ENCODE measurements around the gene PTEN. TPM values are rescaled to one million over a fixed set of nuclear protein-coding genes. Genes with fewer than 3 reads are reported as not detected.

The PTEN gene
- polyA plus RNA-seq, 1 donor: 68.2 TPM

GRCh38 chr10:87973635-87974034 is 110.2 kb downstream of the PTEN start:
- H3K9me3 ChIP-seq (ENCODE audit: control insufficient read depth, low read depth, low read length): no peaks in the 10 kb centered on the region
- no peak overlapping the region for H3K27ac ChIP-seq (ENCODE audit: low read length)
- no peaks in the 10 kb centered on the region for H3K4me1 ChIP-seq (ENCODE audit: control insufficient read depth, insufficient read depth, low read length)
- no peaks in the 10 kb centered on the region for H3K27me3 ChIP-seq (ENCODE audit: control insufficient read depth, insufficient read depth, low read length)
- H3K4me3 ChIP-seq (ENCODE audit: low read length): no peak overlapping the region
- no peaks in the 10 kb centered on the region for H3K36me3 ChIP-seq (ENCODE audit: control insufficient read depth, insufficient read depth, low read length)
- DNase-seq: no peak

GRCh38 chr10:87974130-87974529 is 110.7 kb downstream of the PTEN start:
- Histone ChIP-seq H3K27me3 (ENCODE audit: control insufficient read depth, insufficient read depth, low read length) (no peaks in the 10 kb centered on the region), H3K36me3 (ENCODE audit: control insufficient read depth, insufficient read depth, low read length) (no peaks in the 10 kb centered on the region), H3K9me3 (ENCODE audit: control insufficient read depth, low read depth, low read length) (no peaks in the 10 kb centered on the region), H3K4me3 (ENCODE audit: low read length) (no peak overlapping the region), H3K4me1 (ENCODE audit: control insufficient read depth, insufficient read depth, low read length) (no peaks in the 10 kb centered on the region), H3K27ac (ENCODE audit: low read length) (no peak overlapping the region)
- no peak for DNase-seq
- 88% methylated on average over 2 of the region's 3 CpGs for WGBS (ENCODE audit: insufficient coverage, low lambda C conversion rate)

- Histone ChIP-seq H3K9me3 (ENCODE audit: control insufficient read depth, low read depth, low read length) (no peaks in the 10 kb centered on the region), H3K27me3 (ENCODE audit: control insufficient read depth, insufficient read depth, low read length) (no peaks in the 10 kb centered on the region), H3K27ac (ENCODE audit: low read length) (no peak overlapping the region), H3K36me3 (ENCODE audit: control insufficient read depth, insufficient read depth, low read length) (no peaks in the 10 kb centered on the region), H3K4me3 (ENCODE audit: low read length) (no peak overlapping the region), H3K4me1 (ENCODE audit: control insufficient read depth, insufficient read depth, low read length) (no peaks in the 10 kb centered on the region)
- no CpG with 5 or more reads among the region's 1 CpG for WGBS (ENCODE audit: insufficient coverage, low lambda C conversion rate)
- DNase-seq: no peak
These were observed 111.3 kb downstream of the PTEN start for GRCh38 chr10:87974769-87975168.

- no peak overlapping the region for H3K27ac ChIP-seq (ENCODE audit: low read length)
- no peaks in the 10 kb centered on the region for H3K4me1 ChIP-seq (ENCODE audit: control insufficient read depth, insufficient read depth, low read length)
- no peak for DNase-seq
- no peaks in the 10 kb centered on the region for H3K9me3 ChIP-seq (ENCODE audit: control insufficient read depth, low read depth, low read length)
- H3K36me3 ChIP-seq (ENCODE audit: control insufficient read depth, insufficient read depth, low read length): no peaks in the 10 kb centered on the region
- 75% methylated on average over 2 of the region's 4 CpGs for WGBS (ENCODE audit: insufficient coverage, low lambda C conversion rate)
- H3K4me3 ChIP-seq (ENCODE audit: low read length): no peak overlapping the region
- no peaks in the 10 kb centered on the region for H3K27me3 ChIP-seq (ENCODE audit: control insufficient read depth, insufficient read depth, low read length)
These were observed 112.8 kb downstream of the PTEN start for GRCh38 chr10:87976101-87976743.

GRCh38 chr10:87978166-87978565 is 114.7 kb downstream of the PTEN start:
- no peaks in the 10 kb centered on the region for H3K9me3 ChIP-seq (ENCODE audit: control insufficient read depth, low read depth, low read length)
- no peaks in the 10 kb centered on the region for H3K4me1 ChIP-seq (ENCODE audit: control insufficient read depth, insufficient read depth, low read length)
- WGBS (ENCODE audit: insufficient coverage, low lambda C conversion rate): 86% methylated on average over 1 of the region's 2 CpGs

GRCh38 chr10:87979847-87980246 is 116.4 kb downstream of the PTEN start:
- WGBS (ENCODE audit: insufficient coverage, low lambda C conversion rate): no CpG with 5 or more reads among the region's 2 CpGs
- Histone ChIP-seq H3K27ac (ENCODE audit: low read length) (no peak overlapping the region), H3K4me1 (ENCODE audit: control insufficient read depth, insufficient read depth, low read length) (no peaks in the 10 kb centered on the region), H3K9me3 (ENCODE audit: control insufficient read depth, low read depth, low read length) (no peaks in the 10 kb centered on the region), H3K36me3 (ENCODE audit: control insufficient read depth, insufficient read depth, low read length) (no peaks in the 10 kb centered on the region), H3K27me3 (ENCODE audit: control insufficient read depth, insufficient read depth, low read length) (no peaks in the 10 kb centered on the region), H3K4me3 (ENCODE audit: low read length) (no peak overlapping the region)
- DNase-seq: no peak

More at GRCh38 chr10:87978166-87978565, 114.7 kb downstream of the PTEN start:
- Histone ChIP-seq H3K27me3 (ENCODE audit: control insufficient read depth, insufficient read depth, low read length) (no peaks in the 10 kb centered on the region), H3K27ac (ENCODE audit: low read length) (no peak overlapping the region), H3K36me3 (ENCODE audit: control insufficient read depth, insufficient read depth, low read length) (no peaks in the 10 kb centered on the region), H3K4me3 (ENCODE audit: low read length) (no peak overlapping the region)
- no peak for DNase-seq

GRCh38 chr10:87983716-87984115 is 120.3 kb downstream of the PTEN start:
- no peak for DNase-seq
- no peak overlapping the region for H3K27ac ChIP-seq (ENCODE audit: low read length)
- no peaks in the 10 kb centered on the region for H3K4me1 ChIP-seq (ENCODE audit: control insufficient read depth, insufficient read depth, low read length)
- no peaks in the 10 kb centered on the region for H3K27me3 ChIP-seq (ENCODE audit: control insufficient read depth, insufficient read depth, low read length)
- WGBS (ENCODE audit: insufficient coverage, low lambda C conversion rate): 88% methylated on average over 2 of the region's 2 CpGs
- H3K4me3 ChIP-seq (ENCODE audit: low read length): no peak overlapping the region
- no peaks in the 10 kb centered on the region for H3K9me3 ChIP-seq (ENCODE audit: control insufficient read depth, low read depth, low read length)
- H3K36me3 ChIP-seq (ENCODE audit: control insufficient read depth, insufficient read depth, low read length): no peaks in the 10 kb centered on the region

- no peak overlapping the region for H3K27ac ChIP-seq (ENCODE audit: low read length)
- no peaks in the 10 kb centered on the region for H3K27me3 ChIP-seq (ENCODE audit: control insufficient read depth, insufficient read depth, low read length)
- H3K9me3 ChIP-seq (ENCODE audit: control insufficient read depth, low read depth, low read length): no peaks in the 10 kb centered on the region
- no peak for DNase-seq
- no peaks in the 10 kb centered on the region for H3K4me1 ChIP-seq (ENCODE audit: control insufficient read depth, insufficient read depth, low read length)
- H3K36me3 ChIP-seq (ENCODE audit: control insufficient read depth, insufficient read depth, low read length): no peaks in the 10 kb centered on the region
- no peak overlapping the region for H3K4me3 ChIP-seq (ENCODE audit: low read length)
- WGBS (ENCODE audit: insufficient coverage, low lambda C conversion rate): 93% methylated on average over 2 of the region's 2 CpGs
These were observed 123.8 kb downstream of the PTEN start for GRCh38 chr10:87987206-87987605.

GRCh38 chr10:87991946-87992345 is 128.5 kb downstream of the PTEN start:
- no CpG with 5 or more reads among the region's 5 CpGs for WGBS (ENCODE audit: insufficient coverage, low lambda C conversion rate)

GRCh38 chr10:88004451-88004850 is 141.0 kb downstream of the PTEN start:
- H3K27ac ChIP-seq (ENCODE audit: low read length): no peak overlapping the region
- no peak for DNase-seq
- no peaks in the 10 kb centered on the region for H3K27me3 ChIP-seq (ENCODE audit: control insufficient read depth, insufficient read depth, low read length)
- H3K4me3 ChIP-seq (ENCODE audit: low read length): no peak overlapping the region
- no peaks in the 10 kb centered on the region for H3K9me3 ChIP-seq (ENCODE audit: control insufficient read depth, low read depth, low read length)
- no peaks in the 10 kb centered on the region for H3K4me1 ChIP-seq (ENCODE audit: control insufficient read depth, insufficient read depth, low read length)
- no CpG with 5 or more reads among the region's 1 CpG for WGBS (ENCODE audit: insufficient coverage, low lambda C conversion rate)
- H3K36me3 ChIP-seq (ENCODE audit: control insufficient read depth, insufficient read depth, low read length): no peaks in the 10 kb centered on the region

More at GRCh38 chr10:87991946-87992345, 128.5 kb downstream of the PTEN start:
- Histone ChIP-seq H3K4me1 (ENCODE audit: control insufficient read depth, insufficient read depth, low read length) (no peaks in the 10 kb centered on the region), H3K36me3 (ENCODE audit: control insufficient read depth, insufficient read depth, low read length) (no peaks in the 10 kb centered on the region), H3K4me3 (ENCODE audit: low read length) (no peak overlapping the region), H3K9me3 (ENCODE audit: control insufficient read depth, low read depth, low read length) (no peaks in the 10 kb centered on the region), H3K27ac (ENCODE audit: low read length) (no peak overlapping the region), H3K27me3 (ENCODE audit: control insufficient read depth, insufficient read depth, low read length) (no peaks in the 10 kb centered on the region)
- DNase-seq: no peak

- H3K4me3 ChIP-seq (ENCODE audit: low read length): no peak overlapping the region
- WGBS (ENCODE audit: insufficient coverage, low lambda C conversion rate): 100% methylated on average over 2 of the region's 6 CpGs
These were observed 142.8 kb downstream of the PTEN start for GRCh38 chr10:88006261-88006660.

More at GRCh38 chr10:88006261-88006660, 142.8 kb downstream of the PTEN start:
- Histone ChIP-seq H3K9me3 (ENCODE audit: control insufficient read depth, low read depth, low read length) (no peaks in the 10 kb centered on the region), H3K36me3 (ENCODE audit: control insufficient read depth, insufficient read depth, low read length) (no peaks in the 10 kb centered on the region), H3K4me1 (ENCODE audit: control insufficient read depth, insufficient read depth, low read length) (no peaks in the 10 kb centered on the region), H3K27ac (ENCODE audit: low read length) (no peak overlapping the region), H3K27me3 (ENCODE audit: control insufficient read depth, insufficient read depth, low read length) (no peaks in the 10 kb centered on the region)
- no peak for DNase-seq

Data from large intestine (tissue), 3 donors.